ENCODE results near the gene HOXC10. TPM values are rescaled to one million over a fixed set of nuclear protein-coding genes. Genes with fewer than 3 reads are reported as not detected.

Gene HOXC10
- total and polyA plus RNA-seq, 9 donors: 0.15 to 15.4 (median 2.0) TPM; not detected in 2

- no peak for DNase-seq
- Histone ChIP-seq H3K27me3 (peaks cover 8% of the 10 kb centered on the region), H3K4me1 (ENCODE audit: insufficient read depth) (no peaks in the 10 kb centered on the region), H3K27ac (no peak overlapping the region), H3K36me3 (no peaks in the 10 kb centered on the region), H3K4me3 (no peak overlapping the region), H3K9me3 (no peaks in the 10 kb centered on the region)
- no peak for TF ChIP-seq POLR2A (IDR thresholded peaks at IDR 0.05)
- TF ChIP-seq EP300 (IDR thresholded peaks at IDR 0.05): no peak
- no peak for TF ChIP-seq CTCF (IDR thresholded peaks at IDR 0.05)
- intact Hi-C loops (cut with DNase I): no loop called here
Measured at GRCh38 chr12:53941187-53941586, 43.8 kb upstream of the HOXC10 start.

GRCh38 chr12:53941750-53942149, 43.2 kb upstream of the HOXC10 start:
- Histone ChIP-seq H3K27me3 (peaks cover 7% of the 10 kb centered on the region), H3K27ac (no peak overlapping the region), H3K4me1 (ENCODE audit: insufficient read depth) (no peaks in the 10 kb centered on the region), H3K36me3 (no peaks in the 10 kb centered on the region), H3K9me3 (no peaks in the 10 kb centered on the region), H3K4me3 (no peak overlapping the region)
- DNase-seq: no peak
- TF ChIP-seq CTCF (IDR thresholded peaks at IDR 0.05) (no peak), EP300 (IDR thresholded peaks at IDR 0.05) (no peak), POLR2A (IDR thresholded peaks at IDR 0.05) (no peak)
- 15 to 19% (median 18%) methylated on average over 5 of the region's 5 CpGs for WGBS, 3 donors
- intact Hi-C loops (cut with DNase I): no loop called here

- TF ChIP-seq POLR2A (IDR thresholded peaks at IDR 0.05) (no peak), CTCF (IDR thresholded peaks at IDR 0.05) (no peak), EP300 (IDR thresholded peaks at IDR 0.05) (no peak)
- Histone ChIP-seq H3K4me3 (no peak overlapping the region), H3K36me3 (no peaks in the 10 kb centered on the region), H3K9me3 (no peaks in the 10 kb centered on the region), H3K27me3 (peaks cover 2% of the 10 kb centered on the region), H3K4me1 (ENCODE audit: insufficient read depth) (no peaks in the 10 kb centered on the region), H3K27ac (no peak overlapping the region)
- intact Hi-C loops (cut with DNase I): no loop called here
- no peak for DNase-seq
- 10 to 24% (median 13%) methylated on average over 2 of the region's 2 CpGs for WGBS, 3 donors
Measured at GRCh38 chr12:53942467-53942997, 42.4 kb upstream of the HOXC10 start.

- no peaks in the 10 kb centered on the region for H3K36me3 ChIP-seq
- no peak overlapping the region for H3K4me3 ChIP-seq
- no peaks in the 10 kb centered on the region for H3K4me1 ChIP-seq (ENCODE audit: insufficient read depth)
- H3K9me3 ChIP-seq: no peaks in the 10 kb centered on the region
- no peak overlapping the region for H3K27ac ChIP-seq
- WGBS, 3 donors: 18 to 27% (median 25%) methylated on average over 4 of the region's 4 CpGs
- intact Hi-C loops (cut with DNase I): no loop called here
- DNase-seq: no peak
- peaks cover 2% of the 10 kb centered on the region for H3K27me3 ChIP-seq
- TF ChIP-seq POLR2A (IDR thresholded peaks at IDR 0.05): no peak
- TF ChIP-seq CTCF (IDR thresholded peaks at IDR 0.05): no peak
- TF ChIP-seq EP300 (IDR thresholded peaks at IDR 0.05): no peak
Measured at GRCh38 chr12:53944209-53944608, 40.7 kb upstream of the HOXC10 start.

All from ovary (tissue), 9 donors.